Measurements from ENCODE around the gene DDX17.

DDX17 gene

DNA sequence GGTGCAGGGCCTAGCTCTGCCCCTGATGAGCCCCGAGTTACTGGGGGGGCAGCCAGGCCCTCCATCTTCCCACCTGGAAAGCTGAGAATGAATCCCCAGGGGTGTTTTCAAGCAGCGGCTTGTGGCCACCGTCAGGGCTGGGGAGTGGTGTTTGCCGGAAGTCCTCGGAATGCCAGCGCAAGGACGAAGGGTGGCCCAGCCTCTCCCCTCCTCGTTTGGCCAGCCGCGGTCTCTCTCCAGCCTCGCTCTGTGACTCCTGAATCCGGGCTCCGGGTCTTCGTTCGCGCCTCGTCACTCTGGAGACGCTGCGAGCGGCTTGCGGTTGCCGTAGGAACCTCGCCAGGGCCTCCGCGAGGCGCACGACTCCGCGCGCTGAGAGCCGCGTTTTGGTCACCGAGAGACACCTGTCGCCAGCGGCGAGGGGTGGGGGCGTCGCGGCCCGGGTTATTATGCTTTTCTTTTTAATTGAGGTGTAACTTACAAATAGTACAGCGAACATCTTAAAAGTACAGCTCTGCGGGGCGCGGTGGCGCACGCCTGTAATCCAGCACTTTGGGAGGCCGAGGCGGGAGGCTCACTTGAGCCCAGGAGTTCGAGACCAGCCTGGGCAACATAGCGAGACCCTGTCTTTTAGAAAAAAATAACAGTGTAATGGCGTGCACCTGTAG, 44.6 kb downstream of the DDX17 start:
- peaks cover 7% of the 10 kb centered on the region; the same call in 1 of the 2 replicates for H3K4me1 ChIP-seq (ENCODE audit: low read length)
- no peak overlapping the region for H2AFZ ChIP-seq (ENCODE audit: low read length)
- H3K4me3 ChIP-seq (ENCODE audit: low read length) = no peak overlapping the region
- H3K4me2 ChIP-seq (ENCODE audit: low read depth, low read length) = peak overlapping the region; percentile 30; the same call in 1 of the 2 replicates
- H3K79me2 ChIP-seq (ENCODE audit: low read length) = no peaks in the 10 kb centered on the region
- H4K20me1 ChIP-seq (ENCODE audit: insufficient read depth, low read length) = no peaks in the 10 kb centered on the region
- DNase-seq = peak; percentile 85
- H3K27me3 ChIP-seq (replicated peaks; ENCODE audit: insufficient read depth, low read length) = peaks cover 68% of the 10 kb centered on the region
- H3F3A ChIP-seq (ENCODE audit: insufficient read depth, low read length) = no peaks in the 10 kb centered on the region
- H3K9ac ChIP-seq (ENCODE audit: low read length) = no peak overlapping the region
- H3K36me3 ChIP-seq (replicated peaks; ENCODE audit: insufficient read depth, low read length) = no peaks in the 10 kb centered on the region
- TF ChIP-seq EZH2 (optimal IDR thresholded peaks at IDR 0.05; ENCODE audit: low read depth, low read length) (no peak), EZH2phosphoT487 (IDR thresholded peaks at IDR 0.05; ENCODE audit: low read length) (no peak)
- H3K9me2 ChIP-seq (replicated peaks; ENCODE audit: insufficient read depth, low read length) = no peaks in the 10 kb centered on the region
- H3K9me3 ChIP-seq (replicated peaks; ENCODE audit: insufficient read depth, low read length) = no peaks in the 10 kb centered on the region
- no peak overlapping the region for H3K27ac ChIP-seq (ENCODE audit: low read length)

DNA sequence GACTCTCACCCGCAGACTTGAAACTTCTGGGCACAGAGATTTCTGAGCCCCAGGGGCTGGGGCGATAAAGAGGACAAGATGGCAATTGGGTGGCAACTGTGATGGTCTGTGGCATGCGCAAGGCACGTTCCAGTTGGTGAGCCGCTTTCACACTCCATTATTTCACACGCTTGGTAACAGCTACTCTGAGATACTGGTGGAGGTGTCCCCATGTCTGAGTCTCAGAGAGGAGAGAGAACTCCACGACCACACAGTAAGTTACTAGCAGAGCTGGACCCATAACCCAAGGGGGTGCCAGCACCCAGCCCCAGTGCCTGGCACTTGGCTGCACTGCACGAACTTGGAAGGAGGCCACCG, 45.1 kb downstream of the DDX17 start:
- Histone ChIP-seq H3K9me2 (replicated peaks; ENCODE audit: insufficient read depth, low read length) (no peaks in the 10 kb centered on the region), H3K79me2 (ENCODE audit: low read length) (no peaks in the 10 kb centered on the region), H3K9ac (ENCODE audit: low read length) (no peak overlapping the region), H3F3A (ENCODE audit: insufficient read depth, low read length) (no peaks in the 10 kb centered on the region), H3K36me3 (replicated peaks; ENCODE audit: insufficient read depth, low read length) (no peaks in the 10 kb centered on the region), H3K9me3 (replicated peaks; ENCODE audit: insufficient read depth, low read length) (no peaks in the 10 kb centered on the region), H3K4me3 (ENCODE audit: low read length) (no peak overlapping the region), H3K4me1 (ENCODE audit: low read length) (peaks cover 7% of the 10 kb centered on the region; the same call in 1 of the 2 replicates), H3K27ac (ENCODE audit: low read length) (no peak overlapping the region), H4K20me1 (ENCODE audit: insufficient read depth, low read length) (no peaks in the 10 kb centered on the region), H3K27me3 (replicated peaks; ENCODE audit: insufficient read depth, low read length) (peaks cover 69% of the 10 kb centered on the region), H2AFZ (ENCODE audit: low read length) (no peak overlapping the region), H3K4me2 (ENCODE audit: low read depth, low read length) (peak overlapping the region; percentile 30; the same call in 1 of the 2 replicates)
- no peak for DNase-seq
- no peak for TF ChIP-seq EZH2phosphoT487 (IDR thresholded peaks at IDR 0.05; ENCODE audit: low read length)
- no peak for TF ChIP-seq EZH2 (optimal IDR thresholded peaks at IDR 0.05; ENCODE audit: low read depth, low read length)

DNA sequence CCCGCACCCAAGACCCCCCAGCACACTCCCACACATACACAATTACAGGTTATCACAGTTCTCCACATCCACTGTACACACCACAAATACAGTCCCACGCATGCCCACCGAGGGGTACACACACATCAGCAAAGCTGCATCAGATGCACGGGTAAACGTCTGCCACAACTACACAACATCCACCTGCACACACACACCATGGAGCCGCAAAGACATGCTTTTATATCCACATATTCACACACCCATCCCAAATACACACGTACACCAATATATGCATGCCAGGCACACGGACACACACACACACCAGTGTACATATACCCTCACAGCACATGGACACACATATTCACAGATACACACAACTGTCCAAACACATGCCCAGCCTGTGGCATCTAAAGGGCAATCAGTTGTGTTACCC, 45.7 kb downstream of the DDX17 start:
- TF ChIP-seq EZH2phosphoT487 (IDR thresholded peaks at IDR 0.05; ENCODE audit: low read length) = no peak
- TF ChIP-seq, protein P1, sequence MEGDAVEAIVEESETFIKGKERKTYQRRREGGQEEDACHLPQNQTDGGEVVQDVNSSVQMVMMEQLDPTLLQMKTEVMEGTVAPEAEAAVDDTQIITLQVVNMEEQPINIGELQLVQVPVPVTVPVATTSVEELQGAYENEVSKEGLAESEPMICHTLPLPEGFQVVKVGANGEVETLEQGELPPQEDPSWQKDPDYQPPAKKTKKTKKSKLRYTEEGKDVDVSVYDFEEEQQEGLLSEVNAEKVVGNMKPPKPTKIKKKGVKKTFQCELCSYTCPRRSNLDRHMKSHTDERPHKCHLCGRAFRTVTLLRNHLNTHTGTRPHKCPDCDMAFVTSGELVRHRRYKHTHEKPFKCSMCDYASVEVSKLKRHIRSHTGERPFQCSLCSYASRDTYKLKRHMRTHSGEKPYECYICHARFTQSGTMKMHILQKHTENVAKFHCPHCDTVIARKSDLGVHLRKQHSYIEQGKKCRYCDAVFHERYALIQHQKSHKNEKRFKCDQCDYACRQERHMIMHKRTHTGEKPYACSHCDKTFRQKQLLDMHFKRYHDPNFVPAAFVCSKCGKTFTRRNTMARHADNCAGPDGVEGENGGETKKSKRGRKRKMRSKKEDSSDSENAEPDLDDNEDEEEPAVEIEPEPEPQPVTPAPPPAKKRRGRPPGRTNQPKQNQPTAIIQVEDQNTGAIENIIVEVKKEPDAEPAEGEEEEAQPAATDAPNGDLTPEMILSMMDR (IDR thresholded peaks at IDR 0.05; ENCODE audit: low read length) = no peak
- Histone ChIP-seq H2AFZ (ENCODE audit: low read length) (no peak overlapping the region), H3K79me2 (ENCODE audit: low read length) (no peaks in the 10 kb centered on the region), H3K36me3 (replicated peaks; ENCODE audit: insufficient read depth, low read length) (no peaks in the 10 kb centered on the region), H4K20me1 (ENCODE audit: insufficient read depth, low read length) (no peaks in the 10 kb centered on the region), H3K9ac (ENCODE audit: low read length) (no peak overlapping the region), H3K4me3 (ENCODE audit: low read length) (no peak overlapping the region), H3K27me3 (replicated peaks; ENCODE audit: insufficient read depth, low read length) (peaks cover 69% of the 10 kb centered on the region), H3K27ac (ENCODE audit: low read length) (no peak overlapping the region), H3K4me1 (ENCODE audit: low read length) (peaks cover 1% of the 10 kb centered on the region; the same call in 1 of the 2 replicates), H3F3A (ENCODE audit: insufficient read depth, low read length) (no peaks in the 10 kb centered on the region), H3K9me3 (replicated peaks; ENCODE audit: insufficient read depth, low read length) (no peaks in the 10 kb centered on the region), H3K9me2 (replicated peaks; ENCODE audit: insufficient read depth, low read length) (no peaks in the 10 kb centered on the region), H3K4me2 (ENCODE audit: low read depth, low read length) (no peak overlapping the region)
- DNase-seq = no peak

DNA sequence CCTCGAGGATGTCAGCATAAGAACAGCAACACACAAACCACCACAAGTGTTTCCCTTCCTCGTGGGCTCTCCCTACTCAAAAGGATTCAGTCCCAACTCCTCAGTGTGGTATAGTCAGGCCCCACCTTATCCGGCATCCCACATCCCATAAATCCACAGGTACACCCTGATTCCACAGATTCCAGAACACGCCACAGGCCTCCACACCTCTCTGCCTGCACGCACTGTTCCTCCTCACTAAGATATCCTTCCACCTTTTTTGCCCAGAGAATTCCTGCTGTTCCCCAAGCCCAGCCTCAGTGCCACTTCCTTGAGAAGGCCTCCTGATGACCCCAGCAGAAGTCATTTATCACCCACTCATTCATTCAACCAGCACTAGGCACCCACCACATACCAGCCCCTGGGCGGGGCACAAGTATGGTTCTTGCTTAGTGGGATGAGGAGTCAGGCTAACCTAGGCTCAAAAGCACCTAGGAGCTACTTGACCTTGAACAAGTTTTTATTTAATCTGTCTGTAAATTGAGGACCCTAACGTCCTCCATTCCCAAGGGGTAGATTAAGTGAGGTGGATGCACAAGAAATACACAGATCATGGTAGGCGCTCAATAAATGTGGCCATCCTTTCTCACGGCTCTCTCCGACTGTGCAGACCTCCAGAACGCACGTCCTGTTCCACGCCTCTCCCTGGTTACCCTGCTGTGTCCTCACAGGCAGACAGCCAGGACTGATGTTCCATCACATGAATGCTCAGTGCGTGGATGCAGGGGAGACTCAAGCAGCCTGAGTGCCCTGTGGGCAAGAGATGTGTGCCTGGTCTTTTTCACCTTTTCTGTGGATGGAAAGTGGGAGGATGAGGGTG, 49.0 kb downstream of the DDX17 start:
- TF ChIP-seq EZH2phosphoT487 (IDR thresholded peaks at IDR 0.05; ENCODE audit: low read length) (no peak), EZH2 (optimal IDR thresholded peaks at IDR 0.05; ENCODE audit: low read depth, low read length) (no peak)
- TF ChIP-seq, protein P1 (IDR thresholded peaks at IDR 0.05; ENCODE audit: low read length) = no peak
- H3K27me3 ChIP-seq (replicated peaks; ENCODE audit: insufficient read depth, low read length) = peaks cover 77% of the 10 kb centered on the region
- H3K4me1 ChIP-seq (ENCODE audit: low read length) = no peaks in the 10 kb centered on the region
- H3K27ac ChIP-seq (ENCODE audit: low read length) = no peak overlapping the region
- H3K4me2 ChIP-seq (ENCODE audit: low read depth, low read length) = no peak overlapping the region
- no peaks in the 10 kb centered on the region for H3K9me3 ChIP-seq (replicated peaks; ENCODE audit: insufficient read depth, low read length)
- H3K9me2 ChIP-seq (replicated peaks; ENCODE audit: insufficient read depth, low read length) = no peaks in the 10 kb centered on the region
- no peaks in the 10 kb centered on the region for H3K36me3 ChIP-seq (replicated peaks; ENCODE audit: insufficient read depth, low read length)
- H3K79me2 ChIP-seq (ENCODE audit: low read length) = no peaks in the 10 kb centered on the region
- H3K9ac ChIP-seq (ENCODE audit: low read length) = no peak overlapping the region
- DNase-seq = no peak
- H3K4me3 ChIP-seq (ENCODE audit: low read length) = no peak overlapping the region
- no peak overlapping the region for H2AFZ ChIP-seq (ENCODE audit: low read length)
- H4K20me1 ChIP-seq (ENCODE audit: insufficient read depth, low read length) = no peaks in the 10 kb centered on the region
- H3F3A ChIP-seq (ENCODE audit: insufficient read depth, low read length) = no peaks in the 10 kb centered on the region
